ENCODE results near the gene KCP.

The KCP gene

GRCh38 chr7:128954150-128954549 is 43.6 kb upstream of the KCP start:
- H2BK15ac ChIP-seq (ENCODE audit: low read depth, poor library complexity, severe bottlenecking): no peak overlapping the region
- H3K79me1 ChIP-seq (replicated peaks; ENCODE audit: low read length, poor library complexity, severe bottlenecking): peaks cover 16% of the 10 kb centered on the region
- H3K4me1 ChIP-seq (ENCODE audit: control insufficient read depth, insufficient read depth, low read depth, low read length): no peaks in the 10 kb centered on the region
- WGBS: 100% methylated on average over 1 of the region's 2 CpGs
- peaks cover 33 to 73% of the 10 kb centered on the region in 2 experiments for H3K36me3 ChIP-seq (ENCODE audit: control insufficient read depth in 1 of 2, insufficient read depth in 2 of 2, low read depth in 1 of 2, low read length in 2 of 2)
- no peak overlapping the region for H3K14ac ChIP-seq (ENCODE audit: low read length in 2 of 2)
- no peaks in the 10 kb centered on the region for H3K9me3 ChIP-seq (ENCODE audit: control insufficient read depth, low read length)
- H3K4ac ChIP-seq (ENCODE audit: low read depth in 1 of 2, low read length in 2 of 2): no peak overlapping the region
- no peak overlapping the region for H2AFZ ChIP-seq (ENCODE audit: low read depth, low read length)
- no peak overlapping the region for H3K9ac ChIP-seq (ENCODE audit: low read length)
- no peak overlapping the region for H2BK120ac ChIP-seq (ENCODE audit: low read depth, low read length)
- no peaks in the 10 kb centered on the region for H3K27me3 ChIP-seq (ENCODE audit: control insufficient read depth in 1 of 2, insufficient read depth in 1 of 2, low read length in 2 of 2)
- no peak overlapping the region for H2BK12ac ChIP-seq (ENCODE audit: low read length in 2 of 2)
- no peak for DNase-seq
- H3K18ac ChIP-seq (ENCODE audit: low read depth in 1 of 2, low read length in 2 of 2): no peak overlapping the region
- no peak overlapping the region for H3K4me3 ChIP-seq (ENCODE audit: insufficient read depth in 1 of 2, low read depth in 1 of 2, low read length in 2 of 2)
- no peak overlapping the region for H2BK5ac ChIP-seq (ENCODE audit: low read depth, low read length, poor library complexity, severe bottlenecking)
- no peak overlapping the region for H4K91ac ChIP-seq (ENCODE audit: low read length)
- no peak overlapping the region for H3K23ac ChIP-seq (ENCODE audit: low read length in 2 of 2)
- no peak overlapping the region for H3K4me2 ChIP-seq (ENCODE audit: low read length, poor library complexity, severe bottlenecking)
- H2AK5ac ChIP-seq (ENCODE audit: low read length, severe bottlenecking): no peak overlapping the region
- no peak overlapping the region for H4K8ac ChIP-seq (ENCODE audit: low read length)
- no peak overlapping the region for H3K27ac ChIP-seq (ENCODE audit: low read length, poor library complexity, severe bottlenecking)

GRCh38 chr7:128951296-128951695 is 40.8 kb upstream of the KCP start:
- no peak for DNase-seq
- Histone ChIP-seq H4K91ac (ENCODE audit: low read length) (no peak overlapping the region), H2BK120ac (ENCODE audit: low read depth, low read length) (no peak overlapping the region), H3K18ac (ENCODE audit: low read depth in 1 of 2, low read length in 2 of 2) (no peak overlapping the region), H3K14ac (ENCODE audit: low read length in 2 of 2) (no peak overlapping the region), H3K23ac (ENCODE audit: low read length in 2 of 2) (no peak overlapping the region), H2AFZ (ENCODE audit: low read depth, low read length) (no peak overlapping the region), H3K9ac (ENCODE audit: low read length) (no peak overlapping the region), H3K4me3 (ENCODE audit: insufficient read depth in 1 of 2, low read depth in 1 of 2, low read length in 2 of 2) (no peak overlapping the region), H2BK12ac (ENCODE audit: low read length in 2 of 2) (no peak overlapping the region), H2BK5ac (ENCODE audit: low read depth, low read length, poor library complexity, severe bottlenecking) (no peak overlapping the region), H3K4ac (ENCODE audit: low read depth in 1 of 2, low read length in 2 of 2) (no peak overlapping the region), H4K8ac (ENCODE audit: low read length) (no peak overlapping the region), H3K36me3 (ENCODE audit: control insufficient read depth in 1 of 2, insufficient read depth in 2 of 2, low read depth in 1 of 2, low read length in 2 of 2) (peaks cover 41 to 47% of the 10 kb centered on the region in 2 experiments), H3K4me1 (ENCODE audit: control insufficient read depth, insufficient read depth, low read depth, low read length) (peaks cover 13% of the 10 kb centered on the region), H3K9me3 (ENCODE audit: control insufficient read depth, low read length) (no peaks in the 10 kb centered on the region), H3K27ac (ENCODE audit: low read length, poor library complexity, severe bottlenecking) (no peak overlapping the region), H3K27me3 (ENCODE audit: control insufficient read depth in 1 of 2, insufficient read depth in 1 of 2, low read length in 2 of 2) (peaks cover 0 to 7% of the 10 kb centered on the region in 2 experiments), H2AK5ac (ENCODE audit: low read length, severe bottlenecking) (no peak overlapping the region), H2BK15ac (ENCODE audit: low read depth, poor library complexity, severe bottlenecking) (no peak overlapping the region), H3K4me2 (ENCODE audit: low read length, poor library complexity, severe bottlenecking) (no peak overlapping the region), H3K79me1 (replicated peaks; ENCODE audit: low read length, poor library complexity, severe bottlenecking) (peaks cover 3% of the 10 kb centered on the region)
- 85% methylated on average over 2 of the region's 5 CpGs for WGBS

GRCh38 chr7:128948976-128949760 is 38.7 kb upstream of the KCP start:
- Histone ChIP-seq H3K14ac (ENCODE audit: low read length in 2 of 2) (no peak overlapping the region), H2BK15ac (ENCODE audit: low read depth, poor library complexity, severe bottlenecking) (no peak overlapping the region)

GRCh38 chr7:128948312-128948973 is 37.9 kb upstream of the KCP start:
- Histone ChIP-seq H3K4me2 (ENCODE audit: low read length, poor library complexity, severe bottlenecking) (no peak overlapping the region), H3K18ac (ENCODE audit: low read depth in 1 of 2, low read length in 2 of 2) (no peak overlapping the region)
- WGBS: 89% methylated on average over 12 of the region's 12 CpGs

More at GRCh38 chr7:128948976-128949760, 38.7 kb upstream of the KCP start:
- Histone ChIP-seq H3K4me1 (ENCODE audit: control insufficient read depth, insufficient read depth, low read depth, low read length) (peaks cover 13% of the 10 kb centered on the region), H4K91ac (ENCODE audit: low read length) (no peak overlapping the region), H3K9ac (ENCODE audit: low read length) (no peak overlapping the region), H3K36me3 (ENCODE audit: control insufficient read depth in 1 of 2, insufficient read depth in 2 of 2, low read depth in 1 of 2, low read length in 2 of 2) (peaks cover 35 to 37% of the 10 kb centered on the region in 2 experiments), H4K8ac (ENCODE audit: low read length) (no peak overlapping the region), H3K27me3 (ENCODE audit: control insufficient read depth in 1 of 2, insufficient read depth in 1 of 2, low read length in 2 of 2) (peaks cover 0 to 17% of the 10 kb centered on the region in 2 experiments), H2BK120ac (ENCODE audit: low read depth, low read length) (no peak overlapping the region), H3K27ac (ENCODE audit: low read length, poor library complexity, severe bottlenecking) (no peak overlapping the region), H3K79me1 (replicated peaks; ENCODE audit: low read length, poor library complexity, severe bottlenecking) (peaks cover 2% of the 10 kb centered on the region), H2AFZ (ENCODE audit: low read depth, low read length) (no peak overlapping the region), H3K9me3 (ENCODE audit: control insufficient read depth, low read length) (no peaks in the 10 kb centered on the region), H3K18ac (ENCODE audit: low read depth in 1 of 2, low read length in 2 of 2) (peak overlapping the region in 1 of 2 experiments; percentile 41), H3K4ac (ENCODE audit: low read depth in 1 of 2, low read length in 2 of 2) (no peak overlapping the region), H3K4me2 (ENCODE audit: low read length, poor library complexity, severe bottlenecking) (no peak overlapping the region), H2BK5ac (ENCODE audit: low read depth, low read length, poor library complexity, severe bottlenecking) (no peak overlapping the region), H3K4me3 (ENCODE audit: insufficient read depth in 1 of 2, low read depth in 1 of 2, low read length in 2 of 2) (peak overlapping the region in 1 of 2 experiments; percentile 30), H2BK12ac (ENCODE audit: low read length in 2 of 2) (no peak overlapping the region), H2AK5ac (ENCODE audit: low read length, severe bottlenecking) (no peak overlapping the region), H3K23ac (ENCODE audit: low read length in 2 of 2) (no peak overlapping the region)
- DNase-seq: no peak
- WGBS: 98% methylated on average over 4 of the region's 4 CpGs

More at GRCh38 chr7:128948312-128948973, 37.9 kb upstream of the KCP start:
- Histone ChIP-seq H2BK12ac (ENCODE audit: low read length in 2 of 2) (no peak overlapping the region), H3K27ac (ENCODE audit: low read length, poor library complexity, severe bottlenecking) (no peak overlapping the region), H3K4me3 (ENCODE audit: insufficient read depth in 1 of 2, low read depth in 1 of 2, low read length in 2 of 2) (no peak overlapping the region), H3K14ac (ENCODE audit: low read length in 2 of 2) (peak overlapping the region in 1 of 2 experiments; percentile 49), H2BK120ac (ENCODE audit: low read depth, low read length) (no peak overlapping the region), H4K91ac (ENCODE audit: low read length) (no peak overlapping the region), H2BK5ac (ENCODE audit: low read depth, low read length, poor library complexity, severe bottlenecking) (no peak overlapping the region), H3K79me1 (replicated peaks; ENCODE audit: low read length, poor library complexity, severe bottlenecking) (no peaks in the 10 kb centered on the region), H3K36me3 (ENCODE audit: control insufficient read depth in 1 of 2, insufficient read depth in 2 of 2, low read depth in 1 of 2, low read length in 2 of 2) (peaks cover 27 to 37% of the 10 kb centered on the region in 2 experiments), H2BK15ac (ENCODE audit: low read depth, poor library complexity, severe bottlenecking) (no peak overlapping the region), H3K4ac (ENCODE audit: low read depth in 1 of 2, low read length in 2 of 2) (no peak overlapping the region), H3K4me1 (ENCODE audit: control insufficient read depth, insufficient read depth, low read depth, low read length) (peaks cover 13% of the 10 kb centered on the region), H3K9me3 (ENCODE audit: control insufficient read depth, low read length) (no peaks in the 10 kb centered on the region), H3K23ac (ENCODE audit: low read length in 2 of 2) (no peak overlapping the region), H3K9ac (ENCODE audit: low read length) (no peak overlapping the region), H4K8ac (ENCODE audit: low read length) (no peak overlapping the region), H3K27me3 (ENCODE audit: control insufficient read depth in 1 of 2, insufficient read depth in 1 of 2, low read length in 2 of 2) (peaks cover 0 to 17% of the 10 kb centered on the region in 2 experiments), H2AK5ac (ENCODE audit: low read length, severe bottlenecking) (no peak overlapping the region), H2AFZ (ENCODE audit: low read depth, low read length) (no peak overlapping the region)
- DNase-seq: no peak
